GM19397 (cell line): ENCODE data around the gene TMED5.

Source experiments
- ATAC-seq: cut with Tn5 transposase; IDR thresholded peaks from one replicate; pipeline ENCODE4 v1.9.1; 2021; ENCODE audit warnings: mild to moderate bottlenecking, moderate library complexity; ENCODE audit not compliant: unreplicated experiment

TMED5 gene

GRCh38 chr1:93124556-93125355 is 55.5 kb downstream of the TMED5 start:
- no peak for ATAC-seq

DNA sequence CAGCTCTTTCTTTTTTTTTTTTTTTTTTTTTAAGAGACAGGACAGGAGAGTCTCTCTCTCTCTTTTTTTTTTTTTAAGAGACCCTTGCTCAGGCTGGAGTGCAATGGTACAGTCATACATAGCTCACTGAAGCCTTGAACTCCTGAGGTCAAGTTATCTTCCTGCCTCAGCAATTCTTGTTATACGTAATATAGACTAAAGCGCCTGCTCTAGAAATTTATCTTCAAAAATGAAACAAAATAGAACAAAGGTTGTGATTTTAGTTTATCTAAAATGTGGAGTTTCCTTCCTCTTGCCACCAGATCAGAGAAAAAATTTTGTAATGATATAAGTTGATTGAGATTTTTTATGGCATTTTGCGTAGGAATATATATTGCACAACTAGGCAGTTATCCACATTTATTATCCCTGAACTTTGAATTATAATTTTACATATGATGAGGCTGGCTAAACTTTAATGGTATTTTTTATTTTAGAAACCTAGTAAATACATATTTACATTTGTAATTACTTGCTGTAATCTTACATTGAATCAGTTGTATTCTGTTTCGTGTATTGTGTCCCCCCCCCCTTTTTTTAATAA is 56.9 kb downstream of the TMED5 start:
- ATAC-seq = no peak

- ATAC-seq = no peak
These were observed 59.6 kb downstream of the TMED5 start for GRCh38 chr1:93120614-93121013.

- no peak for ATAC-seq
These were observed 65.8 kb downstream of the TMED5 start for GRCh38 chr1:93114391-93114790.

DNA sequence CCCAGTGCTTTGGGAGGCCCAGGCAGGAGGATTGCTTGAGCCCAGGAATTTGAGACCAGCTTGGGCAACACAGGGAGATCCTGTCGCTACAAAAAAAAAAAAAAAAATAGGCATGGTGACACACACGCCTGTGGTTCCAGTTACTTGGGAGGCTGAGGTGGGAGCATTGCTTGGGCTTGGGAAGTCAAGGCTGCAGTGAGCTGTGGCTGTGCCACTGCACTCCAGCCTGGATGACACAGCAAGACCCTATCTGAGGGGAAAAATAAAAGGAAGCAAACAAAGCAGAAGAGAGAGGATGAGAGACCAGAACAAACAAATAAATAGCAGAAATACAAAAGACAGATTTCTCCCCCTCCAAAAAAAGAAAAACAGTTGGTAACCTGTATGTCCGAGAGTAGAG is 67.1 kb downstream of the TMED5 start:
- no peak for ATAC-seq

DNA sequence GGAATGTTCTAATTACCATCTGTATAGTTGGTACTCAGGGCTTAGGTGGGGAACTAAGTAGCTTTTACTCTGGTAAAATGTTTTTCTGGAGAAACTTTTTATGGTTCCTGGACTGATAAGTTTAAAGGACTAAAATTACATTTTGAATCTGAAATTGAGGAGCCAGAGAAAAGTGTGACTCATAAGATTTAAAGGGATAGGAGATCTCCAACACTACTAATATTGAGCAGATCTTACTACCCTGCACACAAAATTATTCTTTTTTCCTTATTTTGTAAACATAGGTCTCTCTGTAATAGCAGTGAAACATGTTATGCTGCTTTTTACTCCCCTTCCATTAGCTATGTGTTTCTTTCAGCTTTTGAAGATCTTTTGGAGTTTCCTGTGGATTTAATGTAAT is 68.7 kb downstream of the TMED5 start:
- ATAC-seq = no peak

GRCh38 chr1:93111065-93111464 is 69.1 kb downstream of the TMED5 start:
- no peak for ATAC-seq

GRCh38 chr1:93109578-93109977 is 70.6 kb downstream of the TMED5 start:
- no peak for ATAC-seq

- no peak for ATAC-seq
These were observed 71.9 kb downstream of the TMED5 start for GRCh38 chr1:93108335-93108734.

GRCh38 chr1:93107395-93107794 is 72.8 kb downstream of the TMED5 start:
- no peak for ATAC-seq

GRCh38 chr1:93106226-93106625 is 74.0 kb downstream of the TMED5 start:
- no peak for ATAC-seq

DNA sequence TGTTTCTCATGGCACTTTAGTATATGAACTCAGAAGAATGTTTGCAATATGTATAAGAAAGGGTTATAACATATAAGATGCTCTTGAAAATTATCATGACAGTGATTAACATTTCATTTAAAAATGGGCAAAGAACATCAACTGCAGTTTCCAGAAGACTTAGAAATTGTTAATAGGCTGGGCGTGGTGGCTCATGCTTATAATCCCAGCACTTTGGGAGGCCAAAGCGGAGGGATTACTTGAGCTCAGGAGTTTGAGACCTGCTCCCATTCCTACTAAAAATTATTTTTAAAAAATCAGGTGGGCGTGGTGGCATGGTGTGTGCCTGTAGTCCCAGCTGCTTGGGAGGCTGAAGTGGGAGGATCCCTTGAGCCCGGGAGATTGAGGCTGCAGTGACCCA is 78.1 kb downstream of the TMED5 start:
- ATAC-seq = no peak
